ENCODE data around the gene PARN.

GRCh38 chr16:14672403-14672971 lies 42.4 kb upstream of the PARN start:
- TF ChIP-seq, protein P1, sequence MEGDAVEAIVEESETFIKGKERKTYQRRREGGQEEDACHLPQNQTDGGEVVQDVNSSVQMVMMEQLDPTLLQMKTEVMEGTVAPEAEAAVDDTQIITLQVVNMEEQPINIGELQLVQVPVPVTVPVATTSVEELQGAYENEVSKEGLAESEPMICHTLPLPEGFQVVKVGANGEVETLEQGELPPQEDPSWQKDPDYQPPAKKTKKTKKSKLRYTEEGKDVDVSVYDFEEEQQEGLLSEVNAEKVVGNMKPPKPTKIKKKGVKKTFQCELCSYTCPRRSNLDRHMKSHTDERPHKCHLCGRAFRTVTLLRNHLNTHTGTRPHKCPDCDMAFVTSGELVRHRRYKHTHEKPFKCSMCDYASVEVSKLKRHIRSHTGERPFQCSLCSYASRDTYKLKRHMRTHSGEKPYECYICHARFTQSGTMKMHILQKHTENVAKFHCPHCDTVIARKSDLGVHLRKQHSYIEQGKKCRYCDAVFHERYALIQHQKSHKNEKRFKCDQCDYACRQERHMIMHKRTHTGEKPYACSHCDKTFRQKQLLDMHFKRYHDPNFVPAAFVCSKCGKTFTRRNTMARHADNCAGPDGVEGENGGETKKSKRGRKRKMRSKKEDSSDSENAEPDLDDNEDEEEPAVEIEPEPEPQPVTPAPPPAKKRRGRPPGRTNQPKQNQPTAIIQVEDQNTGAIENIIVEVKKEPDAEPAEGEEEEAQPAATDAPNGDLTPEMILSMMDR (IDR thresholded peaks at IDR 0.05) = no peak
- no peak for TF ChIP-seq POLR2A (IDR thresholded peaks at IDR 0.05)
